Fibroblast of pulmonary artery (primary cell): ENCODE results near the gene RIMS4.

ENCODE experiments used
- DNase-seq: peaks from one replicate; pipeline ENCODE4 v3.0.0-alpha.2; 2010; ENCODE audit warnings: low read depth
- H3K4me3 ChIP-seq: replicated peaks from 2 replicates; pipeline ENCODE4 v1.5.1; 2011; ENCODE audit warnings: low read depth, mild to moderate bottlenecking, control low read depth, low read length, moderate library complexity
- CTCF ChIP-seq: IDR thresholded peaks from 2 replicates; pipeline ENCODE4 v1.5.1; 2011; ENCODE audit warnings: mild to moderate bottlenecking, control low read depth, low read length, inconsistent platforms; ENCODE audit errors: missing control alignments

The RIMS4 gene

GRCh38 chr20:44758247-44759101, 51.9 kb downstream of the RIMS4 start:
- TF ChIP-seq CTCF = no peak
- no peak overlapping the region for H3K4me3 ChIP-seq
- no peak for DNase-seq

- no peak for DNase-seq
- no peak overlapping the region for H3K4me3 ChIP-seq
- TF ChIP-seq CTCF = no peak
Observed at GRCh38 chr20:44756956-44757355, 53.4 kb downstream of the RIMS4 start.

- DNase-seq = no peak
- H3K4me3 ChIP-seq = no peak overlapping the region
- TF ChIP-seq CTCF = no peak
Observed at GRCh38 chr20:44756011-44756688, 54.2 kb downstream of the RIMS4 start.

- no peak for DNase-seq
- TF ChIP-seq CTCF = no peak
- no peak overlapping the region for H3K4me3 ChIP-seq
Observed at GRCh38 chr20:44754554-44754953, 55.8 kb downstream of the RIMS4 start.

- H3K4me3 ChIP-seq = no peak overlapping the region
- DNase-seq = no peak
- TF ChIP-seq CTCF = no peak
Observed at GRCh38 chr20:44752099-44752931, 58.0 kb downstream of the RIMS4 start.

GRCh38 chr20:44750081-44750805, 60.1 kb downstream of the RIMS4 start:
- DNase-seq = no peak
- no peak for TF ChIP-seq CTCF
- no peak overlapping the region for H3K4me3 ChIP-seq
